PC-3 (cell line): ENCODE results near the gene FLNA.

Source experiments
- EZH2 ChIP-seq: fragments of 300-600 bp; sonication (generic); IDR thresholded peaks from one replicate; pipeline ENCODE4 v1.6.1; 2017; ENCODE audit warnings: antibody characterized with exemption, mild to moderate bottlenecking, low read length; ENCODE audit not compliant: unreplicated experiment
- EZH2phosphoT487 ChIP-seq: fragments of 300-600 bp; sonication (generic); IDR thresholded peaks from 2 replicates; pipeline ENCODE4 v1.6.1; 2018; ENCODE audit warnings: mild to moderate bottlenecking, antibody characterized with exemption, low read length, borderline replicate concordance
- TF ChIP-seq, protein P1 (sequence below): fragments of 300-600 bp; sonication (generic); conservative IDR thresholded peaks from 2 replicates; pipeline ENCODE4 v1.5.1; 2017; ENCODE audit warnings: antibody characterized with exemption, low read depth, mild to moderate bottlenecking, low read length

DNA sequence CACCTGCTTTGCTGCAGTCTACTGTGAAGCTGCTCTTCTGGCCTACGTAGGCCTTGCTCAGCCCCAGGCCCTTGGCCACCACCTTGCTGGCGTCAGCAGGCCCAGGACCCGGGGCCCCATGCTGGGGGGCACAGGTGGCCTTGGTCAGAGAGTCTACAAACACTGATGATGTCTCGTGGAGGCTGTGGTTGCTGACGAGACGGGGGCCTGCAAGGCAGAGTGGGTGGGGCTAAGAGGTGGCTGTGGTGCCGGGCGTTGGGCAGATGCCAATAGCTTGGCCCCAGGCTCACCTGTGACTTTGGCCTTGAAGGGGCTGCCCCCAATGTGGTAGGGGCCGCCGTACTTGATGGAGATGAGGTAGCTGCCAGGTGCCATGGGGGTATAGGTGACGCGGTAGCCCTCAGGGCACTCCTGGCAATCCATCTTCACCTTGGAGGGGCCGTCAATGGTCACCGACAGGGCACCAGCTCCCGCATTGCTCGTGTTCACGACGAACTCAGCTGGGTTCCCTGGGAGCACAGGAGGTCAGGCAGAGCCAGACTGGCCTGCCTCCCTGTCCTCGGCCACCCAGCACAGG, 25.0 kb downstream of the FLNA start:
- TF ChIP-seq, protein P1, sequence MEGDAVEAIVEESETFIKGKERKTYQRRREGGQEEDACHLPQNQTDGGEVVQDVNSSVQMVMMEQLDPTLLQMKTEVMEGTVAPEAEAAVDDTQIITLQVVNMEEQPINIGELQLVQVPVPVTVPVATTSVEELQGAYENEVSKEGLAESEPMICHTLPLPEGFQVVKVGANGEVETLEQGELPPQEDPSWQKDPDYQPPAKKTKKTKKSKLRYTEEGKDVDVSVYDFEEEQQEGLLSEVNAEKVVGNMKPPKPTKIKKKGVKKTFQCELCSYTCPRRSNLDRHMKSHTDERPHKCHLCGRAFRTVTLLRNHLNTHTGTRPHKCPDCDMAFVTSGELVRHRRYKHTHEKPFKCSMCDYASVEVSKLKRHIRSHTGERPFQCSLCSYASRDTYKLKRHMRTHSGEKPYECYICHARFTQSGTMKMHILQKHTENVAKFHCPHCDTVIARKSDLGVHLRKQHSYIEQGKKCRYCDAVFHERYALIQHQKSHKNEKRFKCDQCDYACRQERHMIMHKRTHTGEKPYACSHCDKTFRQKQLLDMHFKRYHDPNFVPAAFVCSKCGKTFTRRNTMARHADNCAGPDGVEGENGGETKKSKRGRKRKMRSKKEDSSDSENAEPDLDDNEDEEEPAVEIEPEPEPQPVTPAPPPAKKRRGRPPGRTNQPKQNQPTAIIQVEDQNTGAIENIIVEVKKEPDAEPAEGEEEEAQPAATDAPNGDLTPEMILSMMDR: no peak
- TF ChIP-seq EZH2 (no peak), EZH2phosphoT487 (no peak)
